Activated T-cell treated with anti-CD3 and anti-CD28 coated beads for 24 hours (primary cell): ENCODE results near the gene SOX11.

Source experiments
- DNase-seq: peaks from one replicate; pipeline ENCODE4 v3.0.0-alpha.2; 2020; ENCODE audit warnings: low read depth

The SOX11 gene

GRCh38 chr2:5723791-5724735, 31.9 kb downstream of the SOX11 start:
- no peak for DNase-seq

- DNase-seq, result no peak
Measured at GRCh38 chr2:5725072-5725471, 32.9 kb downstream of the SOX11 start.

GRCh38 chr2:5725794-5726463, 33.7 kb downstream of the SOX11 start:
- DNase-seq, result no peak

- DNase-seq, result no peak
Measured at GRCh38 chr2:5727235-5727634, 35.1 kb downstream of the SOX11 start.

- DNase-seq, result no peak
Measured at GRCh38 chr2:5729416-5729815, 37.2 kb downstream of the SOX11 start.

GRCh38 chr2:5730386-5730785, 38.2 kb downstream of the SOX11 start:
- no peak for DNase-seq

GRCh38 chr2:5734859-5735520, 42.8 kb downstream of the SOX11 start:
- no peak for DNase-seq

GRCh38 chr2:5735521-5735861, 43.3 kb downstream of the SOX11 start:
- no peak for DNase-seq

GRCh38 chr2:5736050-5736449, 43.9 kb downstream of the SOX11 start:
- DNase-seq, result no peak

GRCh38 chr2:5736886-5737285, 44.7 kb downstream of the SOX11 start:
- DNase-seq, result no peak

GRCh38 chr2:5740053-5740452, 47.9 kb downstream of the SOX11 start:
- DNase-seq, result no peak

- no peak for DNase-seq
Measured at GRCh38 chr2:5740817-5741216, 48.6 kb downstream of the SOX11 start.

- no peak for DNase-seq
Measured at GRCh38 chr2:5741242-5741641, 49.1 kb downstream of the SOX11 start.

- no peak for DNase-seq
Measured at GRCh38 chr2:5742126-5742525, 49.9 kb downstream of the SOX11 start.

- no peak for DNase-seq
Measured at GRCh38 chr2:5748391-5748790, 56.2 kb downstream of the SOX11 start.

GRCh38 chr2:5748946-5749345, 56.8 kb downstream of the SOX11 start:
- no peak for DNase-seq

- no peak for DNase-seq
Measured at GRCh38 chr2:5749347-5749746, 57.2 kb downstream of the SOX11 start.
